HepG2 (cell line): Measurements from ENCODE around the gene DYNLL2.
A peak's percentile ranks its signal among the peaks of the same experiment; 100 is the strongest.

Experiments used
- CTCF ChIP-seq: sonication (generic); formaldehyde crosslinking; IDR thresholded peaks from 2 replicates; pipeline ENCODE4 v1.5.0; 2020; ENCODE audit warnings: mild to moderate bottlenecking, missing genetic modification reagents, moderate library complexity
- GATA4 ChIP-seq: sonication (generic); IDR thresholded peaks from 2 replicates; pipeline ENCODE4 v1.6.1; 2016; ENCODE audit warnings: antibody characterized with exemption, low read depth, borderline replicate concordance
- MXI1 ChIP-seq: IDR thresholded peaks from 3 replicates; pipeline ENCODE4 v1.6.1; 2012; ENCODE audit warnings: low read depth, low read length, inconsistent platforms, borderline replicate concordance
- SOX5 ChIP-seq: IDR thresholded peaks from 2 replicates; pipeline ENCODE4 v1.6.1; 2016; ENCODE audit warnings: borderline replicate concordance
- TBX3 ChIP-seq: fragments of 450-650 bp; IDR thresholded peaks from 2 replicates; pipeline ENCODE4 v1.6.1; 2017; ENCODE audit warnings: antibody characterized with exemption, mild to moderate bottlenecking, inconsistent platforms, borderline replicate concordance
- ZMAT3 ChIP-seq: sonication (generic); formaldehyde crosslinking; conservative IDR thresholded peaks from 2 replicates; pipeline ENCODE4 v1.7.0; 2021; ENCODE audit warnings: missing genetic modification reagents
- ZNF20 ChIP-seq: sonication (generic); formaldehyde crosslinking; IDR thresholded peaks from 2 replicates; pipeline ENCODE4 v1.4.0; 2020; ENCODE audit warnings: mild to moderate bottlenecking, moderate library complexity, missing genetic modification reagents
- ZNF282 ChIP-seq: fragments of 450-650 bp; IDR thresholded peaks from 2 replicates; pipeline ENCODE4 v1.6.1; 2018; ENCODE audit not compliant: partially characterized antibody
- ZNF639 ChIP-seq: conservative IDR thresholded peaks from 2 replicates; pipeline ENCODE4 v1.6.1; 2018; ENCODE audit warnings: missing genetic modification reagents

GRCh38 chr17:58121925-58122324 lies 38.7 kb downstream of the DYNLL2 start:
- TF ChIP-seq ZNF639 (CRISPR knock-in tag) (no peak), CTCF (CRISPR knock-in tag) (peak; percentile 50), GATA4 (no peak), MXI1 (no peak), TBX3 (no peak), ZMAT3 (CRISPR knock-in tag) (no peak), ZNF20 (CRISPR knock-in tag) (no peak), SOX5 (CRISPR knock-in tag) (no peak), ZNF282 (no peak)
